GM12875 (cell line): Measurements from ENCODE around the gene SRSF5.

Experiments
- H3K4me3 ChIP-seq: one replicate; pipeline ENCODE4 v1.5.1; 2011; ENCODE audit warnings: low read depth, low read length, control low read depth
- TF ChIP-seq, protein P1 (sequence below): IDR thresholded peaks from 2 replicates; pipeline ENCODE4 v1.5.1; 2011; ENCODE audit warnings: low read depth, mild to moderate bottlenecking, control low read depth, inconsistent platforms, low read length, moderate library complexity, borderline replicate concordance; ENCODE audit not compliant: insufficient read depth

The SRSF5 gene

GRCh38 chr14:69755784-69756183 lies 11.2 kb upstream of the SRSF5 start:
- H3K4me3 ChIP-seq: no peak overlapping the region
- TF ChIP-seq, protein P1, sequence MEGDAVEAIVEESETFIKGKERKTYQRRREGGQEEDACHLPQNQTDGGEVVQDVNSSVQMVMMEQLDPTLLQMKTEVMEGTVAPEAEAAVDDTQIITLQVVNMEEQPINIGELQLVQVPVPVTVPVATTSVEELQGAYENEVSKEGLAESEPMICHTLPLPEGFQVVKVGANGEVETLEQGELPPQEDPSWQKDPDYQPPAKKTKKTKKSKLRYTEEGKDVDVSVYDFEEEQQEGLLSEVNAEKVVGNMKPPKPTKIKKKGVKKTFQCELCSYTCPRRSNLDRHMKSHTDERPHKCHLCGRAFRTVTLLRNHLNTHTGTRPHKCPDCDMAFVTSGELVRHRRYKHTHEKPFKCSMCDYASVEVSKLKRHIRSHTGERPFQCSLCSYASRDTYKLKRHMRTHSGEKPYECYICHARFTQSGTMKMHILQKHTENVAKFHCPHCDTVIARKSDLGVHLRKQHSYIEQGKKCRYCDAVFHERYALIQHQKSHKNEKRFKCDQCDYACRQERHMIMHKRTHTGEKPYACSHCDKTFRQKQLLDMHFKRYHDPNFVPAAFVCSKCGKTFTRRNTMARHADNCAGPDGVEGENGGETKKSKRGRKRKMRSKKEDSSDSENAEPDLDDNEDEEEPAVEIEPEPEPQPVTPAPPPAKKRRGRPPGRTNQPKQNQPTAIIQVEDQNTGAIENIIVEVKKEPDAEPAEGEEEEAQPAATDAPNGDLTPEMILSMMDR: no peak

- TF ChIP-seq, protein P1: no peak
- H3K4me3 ChIP-seq: no peak overlapping the region
Observed at GRCh38 chr14:69756298-69756697, 10.6 kb upstream of the SRSF5 start.

DNA sequence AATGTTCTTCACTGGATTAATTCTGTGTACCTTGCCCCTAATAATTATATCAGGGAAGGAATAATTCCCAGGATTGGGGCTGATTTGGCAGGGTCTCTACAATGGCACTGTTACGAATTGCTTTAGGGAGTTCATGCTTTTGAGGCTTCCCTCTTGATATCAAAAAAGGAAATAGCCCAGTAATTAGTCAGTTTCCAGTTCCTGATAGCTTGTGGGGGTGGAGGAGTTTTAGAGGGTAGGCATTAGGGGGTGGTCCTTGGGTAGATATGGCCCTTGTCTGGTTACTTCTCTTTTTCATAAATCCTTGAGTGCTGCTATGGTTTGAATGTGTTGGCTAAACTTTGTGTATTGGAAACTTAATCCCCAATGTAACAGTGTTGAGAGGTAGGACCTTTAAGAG lies 6.1 kb upstream of the SRSF5 start:
- H3K4me3 ChIP-seq: no peak overlapping the region
- TF ChIP-seq, protein P1: no peak

GRCh38 chr14:69763761-69764510 lies 3.0 kb upstream of the SRSF5 start:
- TF ChIP-seq, protein P1: no peak
- H3K4me3 ChIP-seq: no peak overlapping the region

- peak overlapping the region; percentile 92 for H3K4me3 ChIP-seq
- TF ChIP-seq, protein P1: no peak
Observed at GRCh38 chr14:69767369-69767999, 542 bp downstream of the SRSF5 start.

DNA sequence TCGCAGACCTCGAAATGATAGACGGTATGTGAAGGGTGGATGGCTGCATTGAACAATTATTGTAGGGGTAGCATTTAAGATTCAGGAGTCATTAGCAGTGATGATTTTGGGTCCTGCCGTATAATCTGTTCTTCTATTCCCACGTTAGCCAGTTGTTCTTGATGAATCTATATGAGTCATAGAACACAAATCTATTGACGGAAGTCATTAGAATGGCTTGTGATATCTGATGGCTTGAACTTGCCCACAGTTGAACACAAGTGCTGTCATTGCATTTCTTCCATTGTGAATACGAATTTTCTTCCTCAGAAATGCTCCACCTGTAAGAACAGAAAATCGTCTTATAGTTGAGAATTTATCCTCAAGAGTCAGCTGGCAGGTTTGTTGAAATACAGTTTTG lies 1.9 kb downstream of the SRSF5 start:
- H3K4me3 ChIP-seq: no peak overlapping the region
- TF ChIP-seq, protein P1: no peak

- TF ChIP-seq, protein P1: no peak
- H3K4me3 ChIP-seq: no peak overlapping the region
Observed at GRCh38 chr14:69769623-69770022, 2.7 kb downstream of the SRSF5 start.
